Liver (tissue), 9 donors: Measurements from ENCODE around the gene MYH11. TPM values are rescaled to one million over a fixed set of nuclear protein-coding genes. Genes with fewer than 3 reads are reported as not detected.

Source experiments
- DNase-seq: peaks from one replicate; pipeline ENCODE4 v3.0.0-alpha.2; 2017; ENCODE audit warnings: low spot score
- H3K27ac ChIP-seq, 2 donors: one replicate each; pipeline ENCODE4 v1.7.0; 2013; ENCODE audit warnings: inconsistent platforms in 2 of 2, low read length in 2 of 2, control low read depth in 1 of 2, low read depth in 1 of 2, mild to moderate bottlenecking in 1 of 2
- H3K27me3 ChIP-seq, 4 donors: one replicate each; pipeline versions ENCODE4 v1.6.1 to v1.7.0; 2013; ENCODE audit warnings: low read length in 3 of 4, inconsistent platforms in 1 of 4, mild to moderate bottlenecking in 1 of 4, moderate library complexity in 1 of 4; ENCODE audit not compliant: control insufficient read depth in 4 of 4, insufficient read depth in 4 of 4
- H3K36me3 ChIP-seq, 4 donors: one replicate each; pipeline versions ENCODE4 v1.6.1 to v1.7.0; 2013; ENCODE audit warnings: low read length in 3 of 4, mild to moderate bottlenecking in 3 of 4, low read depth in 1 of 4, moderate library complexity in 1 of 4; ENCODE audit not compliant: control insufficient read depth in 4 of 4, insufficient read depth in 3 of 4
- H3K4me1 ChIP-seq, 4 donors: one replicate each; pipeline versions ENCODE4 v1.6.1 to v1.7.0; 2013; ENCODE audit warnings: low read length in 3 of 4, mild to moderate bottlenecking in 3 of 4, moderate library complexity in 1 of 4; ENCODE audit not compliant: control insufficient read depth in 4 of 4, insufficient read depth in 4 of 4
- H3K4me3 ChIP-seq, 3 donors: one replicate each; pipeline versions ENCODE4 v1.6.1 to v1.7.0; 2013; ENCODE audit warnings: low read length in 3 of 3, control low read depth in 1 of 3, low read depth in 1 of 3, mild to moderate bottlenecking in 1 of 3
- H3K9ac ChIP-seq, 2 donors: one replicate each; pipeline ENCODE4 v1.7.0; 2013; ENCODE audit warnings: low read length in 2 of 2, mild to moderate bottlenecking in 2 of 2, moderate library complexity in 2 of 2, control low read depth in 1 of 2, low read depth in 1 of 2
- H3K9me3 ChIP-seq, 4 donors: one replicate each; pipeline versions ENCODE4 v1.6.1 to v1.7.0; 2013; ENCODE audit warnings: low read length in 3 of 4; ENCODE audit not compliant: control insufficient read depth in 4 of 4
- ATF3 ChIP-seq: IDR thresholded peaks from 2 replicates; pipeline ENCODE4 v1.6.1; 2016; ENCODE audit warnings: antibody characterized with exemption
- CTCF ChIP-seq: fragments of 150-350 bp; IDR thresholded peaks from 2 replicates; pipeline ENCODE4 v1.5.1; 2017; ENCODE audit warnings: improper control_type of control experiment, low read depth, low read length; ENCODE audit not compliant: missing input control
- EGR1 ChIP-seq, 2 donors: IDR thresholded peaks; 2 replicates each; pipeline ENCODE4 v1.6.1; 2016 to 2018; ENCODE audit warnings: antibody characterized with exemption in 2 of 2, low read depth in 2 of 2
- FOXA1 ChIP-seq: IDR thresholded peaks from 2 replicates; pipeline ENCODE4 v1.6.1; 2016; ENCODE audit warnings: antibody characterized with exemption
- FOXA2 ChIP-seq: IDR thresholded peaks from 2 replicates; pipeline ENCODE4 v1.6.1; 2016; ENCODE audit warnings: antibody characterized with exemption
- GABPA ChIP-seq, 2 donors: IDR thresholded peaks in 1 of 2; conservative IDR thresholded peaks in 1 of 2; 2 replicates each; pipeline ENCODE4 v1.6.1; 2016; ENCODE audit warnings: antibody characterized with exemption in 2 of 2, mild to moderate bottlenecking in 1 of 2, moderate library complexity in 1 of 2
- HNF4A ChIP-seq, 2 donors: conservative IDR thresholded peaks; 2 replicates each; pipeline ENCODE4 v1.6.1; 2016; ENCODE audit warnings: antibody characterized with exemption in 2 of 2, mild to moderate bottlenecking in 2 of 2
- HNF4G ChIP-seq: IDR thresholded peaks from 2 replicates; pipeline ENCODE4 v1.6.1; 2016; ENCODE audit warnings: antibody characterized with exemption
- JUND ChIP-seq, 2 donors: IDR thresholded peaks; 2 replicates each; pipeline ENCODE4 v1.6.1; 2016; ENCODE audit warnings: antibody characterized with exemption in 2 of 2
- MAX ChIP-seq: IDR thresholded peaks from 2 replicates; pipeline ENCODE4 v1.6.1; 2016; ENCODE audit warnings: antibody characterized with exemption
- NR2F2 ChIP-seq: IDR thresholded peaks from 2 replicates; pipeline ENCODE4 v1.6.1; 2016; ENCODE audit warnings: antibody characterized with exemption
- RAD21 ChIP-seq, 2 donors: IDR thresholded peaks; 2 replicates each; pipeline ENCODE4 v1.6.1; 2016; ENCODE audit warnings: antibody characterized with exemption in 2 of 2, mild to moderate bottlenecking in 2 of 2
- RXRA ChIP-seq, 2 donors: IDR thresholded peaks; 2 replicates each; pipeline ENCODE4 v1.6.1; 2017 to 2018; ENCODE audit warnings: antibody characterized with exemption in 2 of 2, mild to moderate bottlenecking in 1 of 2
- SP1 ChIP-seq: IDR thresholded peaks from 2 replicates; pipeline ENCODE4 v1.6.1; 2018; ENCODE audit warnings: antibody characterized with exemption, mild to moderate bottlenecking
- TAF1 ChIP-seq: conservative IDR thresholded peaks from 2 replicates; pipeline ENCODE4 v1.6.1; 2016; ENCODE audit warnings: antibody characterized with exemption, mild to moderate bottlenecking
- YY1 ChIP-seq: IDR thresholded peaks from 2 replicates; pipeline ENCODE4 v1.6.1; 2016; ENCODE audit warnings: antibody characterized with exemption, mild to moderate bottlenecking
- WGBS: extraction: QIAGEN DNeasy Blood & Tissue Kit; methylation state at CpG from one replicate; pipeline ENCODE4 v1.1.7; 2013; 5-methylcytosine and 5-hydroxymethylcytosine counted together
- polyA plus RNA-seq, 2 donors: library from polyadenylated mRNA; stranded (reverse) in 1 of 2; unstranded in 1 of 2; fragments of 200-250 nt in 1 of 2; fragments of >200 nt in 1 of 2; fragmentation: Nextera tagmentation in 1 of 2; extraction: Ambion mirVana in 1 of 2; gene quantifications; one replicate each; pipeline versions ENCODE4 v1.2.1 to v1.2.3, GENCODE V29; 2013 to 2015
- total RNA-seq, 2 donors: library from RNA; depleted of rRNA; stranded (reverse); fragments of >200 nt; gene quantifications; one replicate each; pipeline ENCODE4 v1.2.3, GENCODE V29; 2014
- TF ChIP-seq, protein P1 (sequence below): IDR thresholded peaks from 2 replicates; pipeline ENCODE4 v1.6.1; 2016; ENCODE audit warnings: antibody characterized with exemption, mild to moderate bottlenecking
- TF ChIP-seq, protein P2 (sequence below): IDR thresholded peaks from 2 replicates; pipeline ENCODE4 v1.6.1; 2016; ENCODE audit warnings: antibody characterized with exemption
- donor health status: healthy.
- donor health status: healthy.
- donor health status: healthy.
- donor health status: healthy.
- donor health status: healthy.

Gene MYH11
- total and polyA plus RNA-seq, 4 donors = 0.51 to 33.7 (median 4.0) TPM

DNA sequence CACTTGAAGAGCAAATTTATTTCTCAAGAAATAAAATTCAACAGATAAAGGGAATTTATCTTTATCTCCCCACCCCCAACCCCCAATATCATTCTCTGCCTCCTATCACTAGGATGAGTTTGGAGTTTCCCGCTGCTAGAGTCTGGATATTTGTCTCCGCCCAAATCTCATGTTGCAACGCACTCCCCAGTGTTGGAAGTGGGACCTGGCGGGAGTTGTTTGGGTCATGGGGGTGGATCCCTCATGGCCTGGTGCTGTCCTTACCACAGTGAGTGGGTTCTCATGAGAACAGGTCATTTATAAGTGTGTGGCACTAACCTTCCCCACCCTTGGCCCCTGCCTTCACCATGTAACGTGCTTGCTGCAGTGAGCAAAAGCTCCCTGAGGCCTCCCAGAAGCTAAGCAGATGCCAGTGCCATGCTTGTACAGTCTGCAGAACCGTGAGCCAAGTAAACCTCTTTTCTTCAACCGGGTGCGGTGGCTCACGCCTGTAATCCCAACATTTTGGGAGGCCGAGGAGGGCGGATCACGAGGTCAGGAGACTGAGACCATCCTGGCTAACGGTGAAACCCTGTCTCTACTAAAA, 25.1 kb upstream of the MYH11 start:
- peaks cover 6 to 23% (median 14%) of the 10 kb centered on the region in 4 donors for H3K36me3 ChIP-seq
- no peaks in the 10 kb centered on the region for H3K4me1 ChIP-seq
- no peaks in the 10 kb centered on the region for H3K9me3 ChIP-seq
- 94% methylated on average over 13 of the region's 13 CpGs for WGBS
- no peak overlapping the region for H3K27ac ChIP-seq
- no peaks in the 10 kb centered on the region for H3K27me3 ChIP-seq
- no peak overlapping the region for H3K9ac ChIP-seq
- no peak overlapping the region for H3K4me3 ChIP-seq
- TF ChIP-seq MAX (no peak), JUND (IDR thresholded peaks at IDR 0.05) (no peak), HNF4A (conservative IDR thresholded peaks at IDR 0.05) (no peak), SP1 (no peak), EGR1 (IDR thresholded peaks at IDR 0.05; ENCODE audit: low read depth in 2 of 2) (no peak), ATF3 (no peak), CTCF (no peak), TAF1 (no peak), RXRA (IDR thresholded peaks at IDR 0.05) (no peak), RAD21 (IDR thresholded peaks at IDR 0.05) (no peak), YY1 (no peak), HNF4G (no peak), FOXA2 (no peak), FOXA1 (no peak), GABPA (IDR thresholded peaks at IDR 0.05 in 1 of 2, conservative IDR thresholded peaks at IDR 0.05 in 1 of 2) (no peak), NR2F2 (no peak)
- TF ChIP-seq, protein P1, sequence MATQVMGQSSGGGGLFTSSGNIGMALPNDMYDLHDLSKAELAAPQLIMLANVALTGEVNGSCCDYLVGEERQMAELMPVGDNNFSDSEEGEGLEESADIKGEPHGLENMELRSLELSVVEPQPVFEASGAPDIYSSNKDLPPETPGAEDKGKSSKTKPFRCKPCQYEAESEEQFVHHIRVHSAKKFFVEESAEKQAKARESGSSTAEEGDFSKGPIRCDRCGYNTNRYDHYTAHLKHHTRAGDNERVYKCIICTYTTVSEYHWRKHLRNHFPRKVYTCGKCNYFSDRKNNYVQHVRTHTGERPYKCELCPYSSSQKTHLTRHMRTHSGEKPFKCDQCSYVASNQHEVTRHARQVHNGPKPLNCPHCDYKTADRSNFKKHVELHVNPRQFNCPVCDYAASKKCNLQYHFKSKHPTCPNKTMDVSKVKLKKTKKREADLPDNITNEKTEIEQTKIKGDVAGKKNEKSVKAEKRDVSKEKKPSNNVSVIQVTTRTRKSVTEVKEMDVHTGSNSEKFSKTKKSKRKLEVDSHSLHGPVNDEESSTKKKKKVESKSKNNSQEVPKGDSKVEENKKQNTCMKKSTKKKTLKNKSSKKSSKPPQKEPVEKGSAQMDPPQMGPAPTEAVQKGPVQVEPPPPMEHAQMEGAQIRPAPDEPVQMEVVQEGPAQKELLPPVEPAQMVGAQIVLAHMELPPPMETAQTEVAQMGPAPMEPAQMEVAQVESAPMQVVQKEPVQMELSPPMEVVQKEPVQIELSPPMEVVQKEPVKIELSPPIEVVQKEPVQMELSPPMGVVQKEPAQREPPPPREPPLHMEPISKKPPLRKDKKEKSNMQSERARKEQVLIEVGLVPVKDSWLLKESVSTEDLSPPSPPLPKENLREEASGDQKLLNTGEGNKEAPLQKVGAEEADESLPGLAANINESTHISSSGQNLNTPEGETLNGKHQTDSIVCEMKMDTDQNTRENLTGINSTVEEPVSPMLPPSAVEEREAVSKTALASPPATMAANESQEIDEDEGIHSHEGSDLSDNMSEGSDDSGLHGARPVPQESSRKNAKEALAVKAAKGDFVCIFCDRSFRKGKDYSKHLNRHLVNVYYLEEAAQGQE = no peak
- TF ChIP-seq, protein P2, sequence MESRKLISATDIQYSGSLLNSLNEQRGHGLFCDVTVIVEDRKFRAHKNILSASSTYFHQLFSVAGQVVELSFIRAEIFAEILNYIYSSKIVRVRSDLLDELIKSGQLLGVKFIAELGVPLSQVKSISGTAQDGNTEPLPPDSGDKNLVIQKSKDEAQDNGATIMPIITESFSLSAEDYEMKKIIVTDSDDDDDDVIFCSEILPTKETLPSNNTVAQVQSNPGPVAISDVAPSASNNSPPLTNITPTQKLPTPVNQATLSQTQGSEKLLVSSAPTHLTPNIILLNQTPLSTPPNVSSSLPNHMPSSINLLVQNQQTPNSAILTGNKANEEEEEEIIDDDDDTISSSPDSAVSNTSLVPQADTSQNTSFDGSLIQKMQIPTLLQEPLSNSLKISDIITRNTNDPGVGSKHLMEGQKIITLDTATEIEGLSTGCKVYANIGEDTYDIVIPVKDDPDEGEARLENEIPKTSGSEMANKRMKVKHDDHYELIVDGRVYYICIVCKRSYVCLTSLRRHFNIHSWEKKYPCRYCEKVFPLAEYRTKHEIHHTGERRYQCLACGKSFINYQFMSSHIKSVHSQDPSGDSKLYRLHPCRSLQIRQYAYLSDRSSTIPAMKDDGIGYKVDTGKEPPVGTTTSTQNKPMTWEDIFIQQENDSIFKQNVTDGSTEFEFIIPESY = no peak
- DNase-seq = no peak
